NCI-H524 (cell line): ENCODE measurements around the gene INMT.
A peak's percentile ranks its signal among the peaks of the same experiment; 100 is the strongest.

Experiments
- DNase-seq, 2 experiments: peaks; one replicate each; lab custom pipeline; 2025; lab: John Stamatoyannopoulos, UW

The INMT gene

GRCh38 chr7:30787486-30787885 lies 35.6 kb downstream of the INMT start:
- no peak for DNase-seq

- no peak for DNase-seq
Observed at GRCh38 chr7:30788640-30789333, 36.9 kb downstream of the INMT start.

- no peak for DNase-seq
Observed at GRCh38 chr7:30789334-30789711, 37.4 kb downstream of the INMT start.

- no peak for DNase-seq
Observed at GRCh38 chr7:30790356-30790755, 38.4 kb downstream of the INMT start.

- DNase-seq: no peak
Observed at GRCh38 chr7:30791114-30791513, 39.2 kb downstream of the INMT start.

DNA sequence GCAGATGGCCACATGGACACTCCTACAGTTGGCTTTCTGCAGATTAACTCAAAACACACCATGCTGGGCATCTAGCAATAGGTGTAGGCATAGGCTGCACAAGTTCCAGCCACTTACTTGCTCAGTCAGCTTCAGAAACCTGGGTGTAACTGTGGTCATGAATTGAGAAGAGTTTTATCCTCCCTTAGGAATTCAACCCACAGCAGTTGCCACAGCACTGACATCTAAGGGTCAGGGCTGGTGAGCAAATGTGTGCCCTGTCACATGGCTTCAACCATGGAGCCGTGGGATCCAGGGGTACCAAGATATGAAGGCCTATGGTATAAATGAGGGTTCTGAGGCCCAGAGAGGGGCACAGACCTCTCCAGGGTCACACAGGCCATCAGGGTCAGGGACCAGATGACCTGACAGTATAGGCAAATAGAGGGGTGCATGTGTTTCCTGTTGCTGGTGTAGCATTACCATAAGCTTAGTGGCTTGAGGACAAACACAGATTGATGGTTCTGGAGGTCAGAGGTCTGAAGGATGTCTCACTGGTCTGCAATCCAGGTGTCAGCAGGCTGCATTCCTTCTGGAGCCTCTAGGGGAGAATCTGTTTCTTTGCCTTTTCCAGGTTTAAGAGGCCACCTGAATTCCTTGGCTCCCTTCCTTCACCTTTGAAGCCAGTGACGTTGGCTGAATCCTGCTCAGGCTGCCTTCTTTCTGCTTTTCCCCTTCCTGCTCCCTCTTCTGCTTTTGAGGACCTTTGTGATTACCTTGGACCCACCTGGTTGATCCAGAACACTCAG lies 43.4 kb downstream of the INMT start:
- no peak for DNase-seq

GRCh38 chr7:30796105-30796869 lies 44.4 kb downstream of the INMT start:
- no peak for DNase-seq

DNA sequence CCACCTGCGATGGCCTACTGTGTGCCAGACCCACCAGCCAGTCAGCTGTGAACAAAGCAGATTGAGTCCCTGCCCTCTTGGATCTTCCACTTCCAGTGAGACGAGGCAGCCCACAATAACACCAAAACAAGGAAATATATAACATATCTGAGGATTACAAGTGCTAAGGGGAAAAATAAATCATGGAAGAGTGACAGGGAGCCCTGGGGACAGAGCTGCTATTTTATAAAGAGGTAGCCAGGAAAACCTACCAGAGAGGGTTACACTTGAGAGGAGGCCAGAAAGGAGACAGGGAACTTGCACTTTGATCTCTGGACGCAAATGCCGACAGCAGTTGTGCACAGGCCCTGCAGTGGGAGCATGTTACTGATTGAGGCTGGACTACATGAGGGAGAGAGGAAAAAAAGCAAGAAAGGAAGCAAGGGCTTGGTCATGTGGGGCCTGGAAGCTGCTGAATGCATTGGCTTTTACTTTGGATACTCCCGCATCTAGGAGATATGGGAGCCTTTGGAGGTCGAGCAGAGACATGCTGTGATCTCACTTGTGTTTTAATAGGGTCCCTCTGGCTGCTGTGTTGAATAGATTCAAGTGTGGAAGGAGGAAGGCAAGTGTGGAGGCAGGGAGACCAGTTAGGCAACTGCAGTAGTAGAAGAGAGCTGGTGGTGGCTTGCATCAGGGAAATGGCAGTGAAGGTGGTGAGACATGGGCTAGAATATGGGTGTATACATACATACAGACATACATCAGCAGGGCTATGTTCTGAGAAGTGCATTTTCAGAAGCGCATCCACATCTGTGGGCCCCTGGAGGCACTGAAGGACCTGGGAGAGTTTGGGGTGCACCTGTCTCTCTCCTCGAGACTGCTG lies 45.5 kb downstream of the INMT start:
- DNase-seq: no peak

DNA sequence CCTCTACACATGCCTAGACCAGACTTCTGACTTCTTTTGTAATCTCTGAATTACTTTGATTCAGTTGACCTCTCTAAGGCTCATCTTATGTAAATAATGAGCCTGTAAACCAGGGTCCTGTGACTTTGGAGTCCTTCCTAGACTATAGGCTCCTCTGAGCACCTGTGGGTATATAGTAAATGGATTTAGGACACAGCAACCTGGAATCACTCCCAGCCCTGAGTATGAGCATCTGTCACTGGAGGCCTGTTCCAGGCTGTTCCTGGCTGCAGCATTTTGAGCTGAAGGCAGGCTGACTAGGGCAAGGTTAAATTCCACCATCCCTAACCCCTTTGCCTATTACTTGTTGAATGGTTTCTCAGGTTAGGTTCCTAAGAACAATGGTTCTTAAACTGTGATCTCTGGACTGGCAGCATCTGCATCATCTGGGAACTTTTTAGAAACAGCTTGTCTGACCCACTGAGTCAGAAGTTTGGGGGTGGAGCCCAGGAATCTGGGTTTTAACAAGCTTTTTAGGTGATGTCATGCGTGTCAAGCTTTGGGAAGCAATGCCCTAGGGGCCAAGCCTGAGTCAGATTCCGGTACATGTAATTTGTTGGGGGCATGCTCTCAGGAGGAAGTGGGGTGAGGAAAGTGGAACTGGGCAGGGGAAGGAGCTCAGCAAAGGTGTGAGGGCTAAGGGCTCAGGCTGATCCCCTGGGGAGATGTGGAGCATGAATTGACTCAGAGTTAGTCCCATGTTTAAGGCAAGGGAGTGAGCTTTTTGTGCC lies 47.5 kb downstream of the INMT start:
- DNase-seq: peak in 1 of 2 experiments; percentile 19

DNA sequence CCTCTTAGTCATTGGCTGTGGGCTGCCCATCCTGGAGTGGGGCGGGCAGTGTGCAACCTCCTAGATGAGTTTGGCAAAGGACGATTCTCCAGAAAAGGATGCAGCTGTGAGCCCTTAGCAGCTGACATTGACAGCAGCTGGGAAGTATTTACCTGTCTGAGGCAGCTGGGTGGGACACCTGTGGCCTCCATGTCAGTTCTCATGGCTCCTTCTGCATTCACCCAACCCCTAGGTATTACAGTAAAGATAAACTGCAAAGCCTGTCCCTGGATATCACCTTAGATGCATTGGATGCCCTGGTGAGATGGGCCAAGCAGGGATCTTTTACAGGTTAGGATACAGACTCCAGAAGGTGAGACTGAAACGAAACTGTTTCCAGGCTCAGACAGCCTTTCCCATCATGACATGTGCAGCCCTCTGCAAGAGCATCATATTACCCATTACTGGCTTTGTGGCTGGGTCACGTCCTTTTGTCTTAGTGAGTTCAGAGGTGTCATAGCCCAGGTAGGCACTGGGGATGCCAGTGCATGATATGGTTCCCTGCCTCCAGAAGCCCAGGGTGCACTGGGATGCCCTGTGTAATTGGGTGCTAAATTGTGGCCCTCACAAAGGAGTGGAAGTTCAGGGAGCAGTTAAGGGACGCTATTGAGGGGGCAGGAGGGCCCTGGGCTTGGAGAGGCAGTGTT lies 48.2 kb downstream of the INMT start:
- DNase-seq: peak in 1 of 2 experiments; percentile 7

DNA sequence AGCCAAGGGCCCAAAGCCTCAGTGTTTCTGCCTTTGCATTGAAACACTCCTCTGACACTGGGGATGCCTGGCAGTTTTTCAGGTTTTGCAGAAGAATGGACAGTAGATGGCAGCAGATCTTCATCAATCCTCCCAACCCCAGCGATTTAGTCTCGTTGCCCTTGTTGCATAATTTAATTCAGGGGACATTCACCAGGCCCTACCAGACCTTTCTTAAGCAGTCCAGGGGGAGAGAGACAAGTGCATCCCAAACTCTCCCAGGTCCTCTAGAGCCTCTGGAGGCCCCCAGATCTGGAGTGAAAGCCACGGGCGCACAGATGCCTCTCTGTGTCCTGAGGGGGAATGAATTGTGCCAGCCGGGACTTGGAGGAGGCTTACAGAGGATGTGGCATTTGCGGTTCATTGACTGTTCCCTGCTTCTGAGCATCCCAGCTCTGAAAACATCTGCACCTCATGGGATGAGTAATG lies 48.9 kb downstream of the INMT start:
- DNase-seq: peak; percentile 15 to 71

DNA sequence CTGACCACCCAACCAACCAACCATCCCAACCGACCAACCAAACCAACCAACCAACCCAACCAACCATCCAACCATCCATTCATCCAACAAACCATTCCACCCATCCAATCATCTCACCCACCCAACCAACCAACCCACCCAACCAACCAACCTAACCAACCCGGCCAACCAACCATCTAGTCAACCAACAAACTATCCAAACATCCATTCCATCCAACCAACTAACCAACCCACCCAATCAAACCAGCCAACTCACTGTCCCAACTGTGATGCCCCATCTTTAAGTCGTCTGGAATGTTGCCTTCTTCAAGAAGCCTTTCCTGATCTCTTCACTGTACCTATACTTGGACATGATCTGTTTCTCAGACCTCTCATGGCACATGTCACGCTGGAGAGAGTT lies 50.9 kb downstream of the INMT start:
- DNase-seq: no peak

GRCh38 chr7:30804078-30804661 lies 52.2 kb downstream of the INMT start:
- DNase-seq: no peak

- no peak for DNase-seq
Observed at GRCh38 chr7:30805081-30805691, 53.3 kb downstream of the INMT start.

- DNase-seq: no peak
Observed at GRCh38 chr7:30805931-30806330, 54.0 kb downstream of the INMT start.
